Osteocyte (in vitro differentiated cells): ENCODE data around the gene TPK1. TPM values are rescaled to one million over a fixed set of nuclear protein-coding genes. Genes with fewer than 3 reads are reported as not detected.

Experiments used
- DNase-seq: peaks from one replicate; pipeline ENCODE4 v3.0.0; 2021; ENCODE audit warnings: mixed read lengths; ENCODE audit not compliant: unreplicated experiment; ENCODE audit errors: extremely low spot score
- H3K27ac Mint-ChIP-seq: one replicate; pipeline ENCODE4 v1.8.0; 2021; ENCODE audit warnings: mild to moderate bottlenecking, mixed read lengths; ENCODE audit not compliant: unreplicated experiment
- H3K27me3 Mint-ChIP-seq: one replicate; pipeline ENCODE4 v1.8.0; 2021; ENCODE audit warnings: mixed read lengths; ENCODE audit not compliant: unreplicated experiment
- H3K36me3 Mint-ChIP-seq: one replicate; pipeline ENCODE4 v1.8.0; 2021; ENCODE audit warnings: mixed read lengths; ENCODE audit not compliant: unreplicated experiment
- H3K4me1 Mint-ChIP-seq: one replicate; pipeline ENCODE4 v1.8.0; 2021; ENCODE audit warnings: mixed read lengths; ENCODE audit not compliant: unreplicated experiment
- H3K4me3 Mint-ChIP-seq: one replicate; pipeline ENCODE4 v1.8.0; 2021; ENCODE audit warnings: mild to moderate bottlenecking, moderate library complexity, mixed read lengths; ENCODE audit not compliant: unreplicated experiment
- H3K9me3 Mint-ChIP-seq: one replicate; pipeline ENCODE4 v1.8.0; 2021; ENCODE audit warnings: mixed read lengths; ENCODE audit not compliant: unreplicated experiment
- CTCF ChIP-seq: fragments of 200-600 bp; sonication (generic); IDR thresholded peaks from 2 replicates; pipeline ENCODE4 v1.5.0; 2021; ENCODE audit warnings: antibody characterized with exemption, mild to moderate bottlenecking, moderate library complexity
- total RNA-seq: library from RNA; stranded (reverse); gene quantifications from 2 replicates; pipeline ENCODE4 v1.2.1, GENCODE V29; 2021

The TPK1 gene
- total RNA-seq, 1 donor from 2014 or later = 5.6 TPM

- H3K4me3 Mint-ChIP-seq = no peak overlapping the region
Observed at GRCh38 chr7:144650439-144650838, 185.4 kb downstream of the TPK1 start.

GRCh38 chr7:144649120-144649519 is 186.7 kb downstream of the TPK1 start:
- Mint-ChIP-seq H3K9me3 (peaks cover 22% of the 10 kb centered on the region), H3K27ac (no peak overlapping the region), H3K27me3 (no peaks in the 10 kb centered on the region), H3K4me1 (no peaks in the 10 kb centered on the region), H3K36me3 (no peaks in the 10 kb centered on the region), H3K4me3 (no peak overlapping the region)
- DNase-seq = no peak
- TF ChIP-seq CTCF = no peak

More at GRCh38 chr7:144650439-144650838, 185.4 kb downstream of the TPK1 start:
- Mint-ChIP-seq H3K27ac (no peak overlapping the region), H3K4me1 (no peaks in the 10 kb centered on the region), H3K9me3 (peaks cover 22% of the 10 kb centered on the region), H3K36me3 (no peaks in the 10 kb centered on the region), H3K27me3 (no peaks in the 10 kb centered on the region)
- no peak for DNase-seq
- no peak for TF ChIP-seq CTCF

GRCh38 chr7:144641389-144642044 is 194.3 kb downstream of the TPK1 start:
- Mint-ChIP-seq H3K4me1 (no peaks in the 10 kb centered on the region), H3K4me3 (no peak overlapping the region), H3K27me3 (no peaks in the 10 kb centered on the region), H3K9me3 (no peaks in the 10 kb centered on the region), H3K27ac (no peak overlapping the region), H3K36me3 (no peaks in the 10 kb centered on the region)
- no peak for DNase-seq
- TF ChIP-seq CTCF = no peak

- no peak for TF ChIP-seq CTCF
- no peak overlapping the region for H3K4me3 Mint-ChIP-seq
- H3K9me3 Mint-ChIP-seq = no peaks in the 10 kb centered on the region
- DNase-seq = no peak
- no peaks in the 10 kb centered on the region for H3K36me3 Mint-ChIP-seq
- no peaks in the 10 kb centered on the region for H3K4me1 Mint-ChIP-seq
- H3K27me3 Mint-ChIP-seq = no peaks in the 10 kb centered on the region
- no peak overlapping the region for H3K27ac Mint-ChIP-seq
Observed at GRCh38 chr7:144632724-144633123, 203.1 kb downstream of the TPK1 start.

GRCh38 chr7:144629598-144629997 is 206.3 kb downstream of the TPK1 start:
- Mint-ChIP-seq H3K4me1 (no peaks in the 10 kb centered on the region), H3K27ac (no peak overlapping the region)
- no peak for TF ChIP-seq CTCF

More at GRCh38 chr7:144629598-144629997, 206.3 kb downstream of the TPK1 start:
- no peak for DNase-seq
- H3K4me3 Mint-ChIP-seq = no peak overlapping the region
- no peaks in the 10 kb centered on the region for H3K9me3 Mint-ChIP-seq
- no peaks in the 10 kb centered on the region for H3K27me3 Mint-ChIP-seq
- no peaks in the 10 kb centered on the region for H3K36me3 Mint-ChIP-seq
